H1 (cell line): Measurements from ENCODE around the gene ANKRD13B. TPM values are rescaled to one million over a fixed set of nuclear protein-coding genes. Genes with fewer than 3 reads are reported as not detected.

Experiments used
- CTCF ChIA-PET: fragments of 300-600 bp; sonication (Branson Sonifier 250); formaldehyde crosslinking; loops from one replicate; lab custom pipeline; 2021; ENCODE audit not compliant: partially characterized antibody; lab: Charles Lee
- POLR2A ChIA-PET: fragments of 300-600 bp; sonication (Branson Sonifier 250); formaldehyde crosslinking; loops from one replicate; lab custom pipeline; 2021; ENCODE audit warnings: inconsistent platforms; ENCODE audit not compliant: partially characterized antibody; lab: Charles Lee
- DNase-seq, 2 experiments: peaks; one replicate each; pipeline versions ENCODE4 v3.0.0 to v3.0.0-alpha.2; 2010 to 2022; ENCODE audit warnings: low spot score in 2 of 2, low read depth in 1 of 2, mixed read lengths in 1 of 2
- FAIRE-seq: peaks from 2 replicates; lab custom pipeline; 2011; peaks lifted over from hg19 to GRCh38; lab: Jason Lieb, UNC
- H2AFZ ChIP-seq: 2 replicates; pipeline ENCODE4 v1.8.1; 2012; ENCODE audit warnings: low read length, inconsistent platforms
- H2AK5ac ChIP-seq: 2 replicates; pipeline ENCODE4 v1.6.1; 2013; ENCODE audit warnings: low read depth, low read length
- H2BK120ac ChIP-seq: replicated peaks from 2 replicates; pipeline ENCODE3; 2013; ENCODE audit warnings: low read depth, low read length, inconsistent platforms
- H2BK12ac ChIP-seq: 2 replicates; pipeline ENCODE4 v1.6.1; 2013; ENCODE audit warnings: low read depth, low read length
- H2BK15ac ChIP-seq: 2 replicates; pipeline ENCODE4 v1.6.1; 2013; ENCODE audit warnings: low read length
- H2BK20ac ChIP-seq: 2 replicates; pipeline ENCODE4 v1.6.1; 2013; ENCODE audit warnings: low read length
- H2BK5ac ChIP-seq: 2 replicates; pipeline ENCODE4 v1.6.1; 2013; ENCODE audit warnings: low read depth, low read length
- H3K14ac ChIP-seq: 2 replicates; pipeline ENCODE4 v1.6.1; 2013; ENCODE audit warnings: inconsistent platforms; ENCODE audit not compliant: insufficient read length
- H3K18ac ChIP-seq: 2 replicates; pipeline ENCODE4 v1.6.1; 2013; ENCODE audit warnings: low read length; ENCODE audit errors: extremely low read depth
- H3K23ac ChIP-seq: 2 replicates; pipeline ENCODE4 v1.6.1; 2013; ENCODE audit warnings: inconsistent platforms; ENCODE audit not compliant: insufficient read length
- H3K23me2 ChIP-seq: 2 replicates; pipeline ENCODE4 v1.6.1; 2013; ENCODE audit warnings: low read depth, low read length
- H3K27ac ChIP-seq: 2 replicates; pipeline ENCODE4 v1.6.1; 2011; ENCODE audit warnings: low read depth, low read length, inconsistent platforms
- H3K27me3 ChIP-seq, 4 experiments: replicated peaks in 1 of 4; 1 replicate in 1 of 4; 2 replicates in 3 of 4; pipeline versions ENCODE4 v1.6.1 to v1.8.1; 2011 to 2013; ENCODE audit warnings: low read length in 3 of 4, mild to moderate bottlenecking in 3 of 4, inconsistent platforms in 2 of 4, mixed read lengths in 2 of 4, moderate library complexity in 1 of 4; ENCODE audit not compliant: control insufficient read depth in 3 of 4, insufficient read depth in 3 of 4; ENCODE audit errors: extremely low read depth in 1 of 4
- H3K36me3 ChIP-seq, 4 experiments: 2 replicates each; pipeline versions ENCODE4 v1.6.1 to v1.8.1; 2011 to 2013; ENCODE audit warnings: mild to moderate bottlenecking in 4 of 4, low read length in 3 of 4, moderate library complexity in 2 of 4, control low read depth in 1 of 4, inconsistent platforms in 1 of 4; ENCODE audit not compliant: insufficient read depth in 4 of 4, control insufficient read depth in 2 of 4
- H3K4ac ChIP-seq: replicated peaks from 2 replicates; pipeline ENCODE3; 2013; ENCODE audit warnings: low read length, low read depth, mixed read lengths, inconsistent platforms; ENCODE audit not compliant: insufficient read length
- H3K4me1 ChIP-seq, 4 experiments: replicated peaks in 1 of 4; 1 replicate in 1 of 4; 2 replicates in 3 of 4; pipeline versions ENCODE4 v1.6.1 to v1.8.1; 2011 to 2013; ENCODE audit warnings: low read length in 3 of 4, inconsistent platforms in 2 of 4, mixed read lengths in 1 of 4; ENCODE audit not compliant: insufficient read depth in 4 of 4, control insufficient read depth in 3 of 4
- H3K4me2 ChIP-seq, 2 experiments: 2 replicates each; pipeline versions ENCODE4 v1.6.1 to v1.8.1; 2011 to 2013; ENCODE audit warnings: low read depth in 2 of 2, low read length in 2 of 2, control low read depth in 1 of 2, inconsistent platforms in 1 of 2, mild to moderate bottlenecking in 1 of 2; ENCODE audit not compliant: insufficient read depth in 1 of 2
- H3K4me3 ChIP-seq, 4 experiments: fragments of 200-600, 300-600 bp in 1 of 4; sonication (generic), shearing (Covaris generic), sonication (Bioruptor Twin) in 1 of 4; 2 replicates each; pipeline versions ENCODE4 v1.5.1 to v1.8.1; 2011 to 2016; ENCODE audit warnings: low read length in 4 of 4, low read depth in 3 of 4, control low read depth in 2 of 4, inconsistent platforms in 2 of 4, mild to moderate bottlenecking in 2 of 4, mixed read lengths in 1 of 4, moderate library complexity in 1 of 4; ENCODE audit not compliant: insufficient read depth in 2 of 4; ENCODE audit errors: extremely low read depth in 1 of 4
- H3K56ac ChIP-seq: replicated peaks from 2 replicates; pipeline ENCODE3; 2013; ENCODE audit warnings: low read depth, mild to moderate bottlenecking, mixed read lengths, low read length, inconsistent platforms; ENCODE audit not compliant: insufficient read length
- H3K79me1 ChIP-seq: 2 replicates; pipeline ENCODE4 v1.6.1; 2013; ENCODE audit warnings: low read depth, low read length, control low read depth
- H3K79me2 ChIP-seq, 2 experiments: 2 replicates each; pipeline versions ENCODE4 v1.6.1 to v1.8.1; 2012 to 2013; ENCODE audit warnings: low read length in 2 of 2, mild to moderate bottlenecking in 2 of 2, inconsistent platforms in 1 of 2; ENCODE audit not compliant: insufficient read depth in 2 of 2, control insufficient read depth in 1 of 2
- H3K9ac ChIP-seq, 4 experiments: replicated peaks in 1 of 4; 1 replicate in 1 of 4; 2 replicates in 3 of 4; pipeline versions ENCODE4 v1.6.1 to v1.8.1; 2011 to 2013; ENCODE audit warnings: low read depth in 3 of 4, low read length in 3 of 4, control low read depth in 2 of 4, mild to moderate bottlenecking in 2 of 4, moderate library complexity in 2 of 4, inconsistent platforms in 1 of 4; ENCODE audit errors: extremely low read depth in 1 of 4
- H3K9me3 ChIP-seq, 2 experiments: 2 replicates each; pipeline versions ENCODE4 v1.6.1 to v1.8.1; 2012 to 2013; ENCODE audit warnings: mild to moderate bottlenecking in 2 of 2, moderate library complexity in 2 of 2, control low read depth in 1 of 2, inconsistent platforms in 1 of 2, low read depth in 1 of 2, low read length in 1 of 2, mixed read lengths in 1 of 2; ENCODE audit not compliant: insufficient read depth in 2 of 2
- H4K20me1 ChIP-seq, 2 experiments: replicated peaks in 1 of 2; 2 replicates each; pipeline versions ENCODE3 to v1.8.1; 2011 to 2013; ENCODE audit warnings: inconsistent platforms in 2 of 2, low read length in 2 of 2, mild to moderate bottlenecking in 1 of 2; ENCODE audit not compliant: insufficient read depth in 2 of 2, control insufficient read depth in 1 of 2
- H4K5ac ChIP-seq: 2 replicates; pipeline ENCODE4 v1.6.1; 2013; ENCODE audit warnings: low read length, low read depth, mixed read lengths, inconsistent platforms; ENCODE audit not compliant: insufficient read length
- H4K8ac ChIP-seq: 2 replicates; pipeline ENCODE4 v1.8.0; 2013; ENCODE audit warnings: mild to moderate bottlenecking, moderate library complexity, low read length, inconsistent platforms; ENCODE audit not compliant: insufficient read depth; ENCODE audit errors: extremely low read depth
- H4K91ac ChIP-seq: replicated peaks from 2 replicates; pipeline ENCODE3; 2013; ENCODE audit warnings: low read length, mixed read lengths, inconsistent platforms; ENCODE audit not compliant: insufficient read length
- CTBP2 ChIP-seq: IDR thresholded peaks from 2 replicates; pipeline ENCODE4 v1.7.0; 2011; ENCODE audit warnings: borderline replicate concordance, mild to moderate bottlenecking, moderate library complexity, mixed read lengths, low read length; ENCODE audit not compliant: insufficient read depth, insufficient read length
- RAD21 ChIP-seq, 2 experiments: IDR thresholded peaks in 1 of 2; conservative IDR thresholded peaks in 1 of 2; 2 replicates each; pipeline ENCODE4 v1.6.1; 2011; ENCODE audit warnings: low read depth in 2 of 2, low read length in 2 of 2, improper control_type of control experiment in 1 of 2, inconsistent platforms in 1 of 2, mild to moderate bottlenecking in 1 of 2, moderate library complexity in 1 of 2
- WGBS, 2 experiments: shearing (Covaris generic) in 1 of 2; methylation state at CpG; one replicate each; pipeline versions ENCODE4 v1.1.6 to v1.1.7; 2013 to 2015; ENCODE audit warnings: low lambda C conversion rate in 2 of 2, mixed read lengths in 2 of 2, inconsistent platforms in 1 of 2, low coverage in 1 of 2, missing lambda C conversion rate in 1 of 2; ENCODE audit not compliant: insufficient replicate concordance in 2 of 2, insufficient coverage in 1 of 2, insufficient read length in 1 of 2; ENCODE audit errors: extremely low coverage in 1 of 2, missing lambda C conversion rate in 1 of 2; 5-methylcytosine and 5-hydroxymethylcytosine counted together
- polyA plus RNA-seq, 7 experiments: library from polyadenylated mRNA; depleted of rRNA in 3 of 7; stranded (reverse) in 5 of 7; unstranded in 2 of 7; fragments of >200 nt in 5 of 7; fragments of 200-250 nt in 2 of 7; gene quantifications; 1 replicate in 5 of 7; 2 replicates in 1 of 7; 4 replicates in 1 of 7; pipeline versions ENCODE4 v1.2.1 to v1.2.3, GENCODE V29; 2011 to 2013; ENCODE audit warnings: missing spikeins in 2 of 7, mixed read lengths in 2 of 7
- total RNA-seq: library from RNA; stranded (reverse); fragmentation: NEBNext Ultra II Directional; extraction: Animal tissue kit (Norgen Biotek cat#: 25700); gene quantifications from 2 replicates; pipeline ENCODE4 v1.2.1, GENCODE V29; 2021

Gene ANKRD13B
- total and polyA plus RNA-seq, 2 of the 8 experiments (the other 6 are each of a cell fraction or from before 2014, with no cell fraction given) = 16.4 to 48.5 TPM

- Histone ChIP-seq H3K23me2 (peaks cover 8% of the 10 kb centered on the region), H2AFZ (no peak overlapping the region), H4K91ac (peak overlapping the region; percentile 97), H4K8ac (peak overlapping the region; percentile 54), H2BK15ac (peak overlapping the region; percentile 98), H2BK20ac (peak overlapping the region; percentile 90), H3K4me2 (peak overlapping the region; percentile 57 to 75), H3K18ac (peak overlapping the region; percentile 97), H3K56ac (peak overlapping the region; percentile 42), H3K27me3 (no peaks in the 10 kb centered on the region), H4K20me1 (peaks cover 0 to 20% of the 10 kb centered on the region in 2 experiments), H3K14ac (peak overlapping the region; percentile 0), H3K36me3 (no peaks in the 10 kb centered on the region), H2BK5ac (peak overlapping the region; percentile 93), H3K4ac (peak overlapping the region; percentile 91), H2BK12ac (peak overlapping the region; percentile 98; the same call in 1 of the 2 replicates), H3K9ac (peak overlapping the region in 2 of 4 experiments; percentile 2 to 4; a peak in 1 of 7 replicates), H3K4me3 (peak overlapping the region in 2 of 4 experiments; percentile 5 to 20; a peak in 3 of 8 replicates), H3K4me1 (peaks cover 10 to 40% (median 27%) of the 10 kb centered on the region in 4 experiments), H3K9me3 (no peaks in the 10 kb centered on the region), H3K79me1 (peaks cover 9% of the 10 kb centered on the region), H2AK5ac (peak overlapping the region; percentile 85), H3K27ac (no peak overlapping the region), H3K23ac (peak overlapping the region; percentile 72), H3K79me2 (peaks cover 0 to 45% of the 10 kb centered on the region in 2 experiments; a peak in 2 of 4 replicates), H4K5ac (peak overlapping the region; percentile 23), H2BK120ac (peak overlapping the region; percentile 34)
- ChIA-PET CTCF (interaction anchor here (0.6 to 8.1 kb wide), 12 partner anchors 11 to 744 kb away, joined by 3 to 74 read pairs (median 4); no protein-coding TSS in a partner anchor), POLR2A (interaction anchor here (0.7 to 1.5 kb wide), 8 partner anchors 9 to 25 kb away, joined by 3 to 4 read pairs (median 3); partner anchors contain the start of gene GIT1)
- peak in 1 of 2 experiments; percentile 54 for DNase-seq
- TF ChIP-seq RAD21 (IDR thresholded peaks at IDR 0.05 in 1 of 2, conservative IDR thresholded peaks at IDR 0.05 in 1 of 2; ENCODE audit: low read depth in 2 of 2, low read length in 2 of 2) = no peak
- peak; percentile 57 for TF ChIP-seq CTBP2
- 57% methylated on average over 13 of the region's 13 CpGs; no CpG with 5 or more reads in 1 of the 2 experiments for WGBS, 2 experiments
- no peak for FAIRE-seq
These were observed 4.6 kb downstream of the ANKRD13B start for GRCh38 chr17:29597361-29598172.
